Activated CD4-positive, alpha-beta T cell treated with anti-CD3 and anti-CD28 coated beads for 48 hours (primary cell): ENCODE results near the gene NBL1.

ENCODE experiments used
- DNase-seq: peaks from one replicate; pipeline ENCODE4 v3.0.0-alpha.2; 2020

NBL1 gene

DNA sequence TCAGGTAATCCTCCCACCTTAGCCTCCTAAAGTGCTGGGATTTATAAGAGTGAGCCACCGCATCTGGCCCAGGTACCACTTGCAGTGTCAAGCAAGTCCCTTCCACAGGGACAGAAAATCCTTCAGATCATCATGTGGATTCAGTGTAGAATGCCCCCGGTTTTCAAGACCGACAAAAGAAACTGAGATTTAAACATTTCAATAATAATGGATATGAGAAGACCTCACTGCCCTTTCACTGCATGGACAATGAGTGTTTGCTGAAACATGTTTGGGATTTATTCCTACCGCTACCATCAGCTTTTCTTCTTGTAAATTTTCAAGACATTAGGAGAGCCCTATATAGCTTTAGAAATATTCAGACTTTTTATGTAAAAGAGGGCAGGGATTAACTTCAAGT, 62.0 kb downstream of the NBL1 start:
- DNase-seq = no peak
